ENCODE measurements around the gene INPP5A.
A peak's percentile ranks its signal among the peaks of the same experiment; 100 is the strongest.

The INPP5A gene

DNA sequence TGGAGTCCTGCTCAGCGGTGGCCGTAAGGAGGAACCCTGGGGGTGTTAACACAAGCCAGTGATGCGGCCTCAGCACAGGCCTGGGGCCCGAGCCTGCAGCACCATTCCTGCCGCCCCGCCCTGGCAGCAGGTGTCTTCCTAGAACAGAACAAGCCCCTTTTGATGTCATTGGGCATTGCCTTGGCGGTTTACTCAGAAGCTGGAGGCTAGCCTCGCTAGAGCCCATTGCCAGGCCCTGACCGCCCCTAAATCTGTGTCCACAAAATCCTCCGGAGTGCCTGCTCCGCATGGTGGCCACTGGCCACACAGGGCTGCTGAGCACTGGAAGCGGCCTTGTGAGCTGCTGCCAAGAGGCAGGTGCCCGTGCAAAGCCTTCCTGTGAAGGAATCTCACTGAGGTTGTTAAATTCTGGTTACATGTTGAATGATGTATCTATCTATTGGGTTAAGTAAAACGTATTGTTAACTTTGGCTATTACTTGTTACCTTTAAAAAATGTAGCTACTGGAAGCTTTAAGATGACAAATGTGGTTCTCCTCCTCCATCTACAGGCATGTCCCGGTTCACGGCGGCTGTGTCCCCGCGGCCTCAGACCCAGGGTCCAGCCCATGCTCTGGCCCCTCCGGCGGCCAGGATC, 1.2 kb upstream of the INPP5A start:
- DNase-seq, result no peak

DNA sequence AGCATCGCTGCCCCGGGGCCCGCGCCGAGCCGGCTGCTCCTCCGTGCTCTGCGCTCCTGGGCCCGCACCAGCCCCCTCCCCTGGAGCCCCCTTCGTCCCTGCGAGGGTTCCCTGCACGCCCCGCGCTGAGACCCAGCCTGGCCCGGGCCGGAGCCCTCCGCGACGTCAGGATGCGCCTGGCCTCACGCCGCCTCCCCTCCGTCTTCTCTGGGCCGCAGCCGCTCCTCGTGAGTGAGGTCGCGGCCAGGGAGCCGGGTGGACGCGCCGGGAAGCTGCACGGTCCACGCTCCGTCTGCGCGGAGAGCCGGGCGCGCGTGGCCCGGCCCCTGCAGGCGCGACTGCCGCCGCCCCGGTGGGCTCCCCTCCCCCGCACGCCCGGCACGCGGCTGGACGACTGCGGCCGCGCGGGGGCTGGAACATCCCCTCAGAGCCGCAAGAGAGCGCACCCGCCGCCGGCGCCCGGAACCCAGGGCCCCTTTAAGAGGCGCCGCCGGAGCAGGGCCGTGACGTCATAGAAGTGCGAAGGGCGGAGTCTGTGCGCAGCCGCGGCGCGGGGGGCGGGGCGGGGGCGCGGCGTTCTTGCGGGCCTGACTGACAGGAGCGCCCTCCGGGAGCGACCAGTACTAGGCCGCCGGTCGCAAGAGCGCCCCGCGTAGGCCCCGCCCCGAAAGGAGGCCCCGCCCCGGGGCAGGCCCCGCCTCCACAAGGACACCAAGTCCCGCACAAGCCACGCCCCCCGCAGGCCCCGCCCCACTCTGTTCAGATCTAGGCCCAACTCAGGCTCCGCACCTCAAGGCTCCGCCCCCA, 507 bp upstream of the INPP5A start:
- peak; percentile 97 for DNase-seq

DNA sequence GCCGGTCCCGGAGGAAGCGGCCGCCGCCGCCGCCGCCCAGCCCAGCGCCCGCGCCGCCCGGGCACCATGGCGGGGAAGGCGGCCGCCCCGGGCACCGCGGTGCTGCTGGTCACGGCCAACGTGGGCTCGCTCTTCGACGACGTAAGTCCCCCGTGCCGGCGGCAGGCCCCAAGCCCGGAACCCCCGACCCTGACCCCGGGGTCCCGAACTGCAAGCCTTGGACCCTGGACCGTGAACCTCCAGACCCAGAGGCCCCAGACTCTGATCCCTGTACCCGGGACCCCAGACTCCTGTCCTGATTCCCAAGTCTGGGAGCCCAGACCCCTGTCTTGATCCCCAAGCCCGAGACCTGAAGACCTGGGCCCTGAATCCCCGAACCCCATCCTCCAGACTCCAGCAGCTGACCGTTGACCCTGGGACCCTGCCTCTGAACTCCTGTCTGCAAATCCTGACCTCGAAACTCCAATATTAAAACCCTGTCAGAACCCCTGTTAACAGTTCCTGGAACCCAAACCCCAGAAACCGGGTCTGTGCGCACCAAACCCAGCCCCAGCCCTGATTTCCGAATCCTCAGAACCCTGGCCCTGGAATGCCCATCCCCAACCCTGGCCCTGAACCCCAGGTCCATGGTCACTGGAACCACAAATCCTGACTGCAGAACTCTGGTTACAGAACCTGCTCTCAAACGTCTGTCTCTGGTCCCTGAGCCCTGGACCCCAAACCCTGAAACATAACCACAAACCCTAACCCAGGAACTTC, 623 bp downstream of the INPP5A start:
- DNase-seq, result no peak

DNA sequence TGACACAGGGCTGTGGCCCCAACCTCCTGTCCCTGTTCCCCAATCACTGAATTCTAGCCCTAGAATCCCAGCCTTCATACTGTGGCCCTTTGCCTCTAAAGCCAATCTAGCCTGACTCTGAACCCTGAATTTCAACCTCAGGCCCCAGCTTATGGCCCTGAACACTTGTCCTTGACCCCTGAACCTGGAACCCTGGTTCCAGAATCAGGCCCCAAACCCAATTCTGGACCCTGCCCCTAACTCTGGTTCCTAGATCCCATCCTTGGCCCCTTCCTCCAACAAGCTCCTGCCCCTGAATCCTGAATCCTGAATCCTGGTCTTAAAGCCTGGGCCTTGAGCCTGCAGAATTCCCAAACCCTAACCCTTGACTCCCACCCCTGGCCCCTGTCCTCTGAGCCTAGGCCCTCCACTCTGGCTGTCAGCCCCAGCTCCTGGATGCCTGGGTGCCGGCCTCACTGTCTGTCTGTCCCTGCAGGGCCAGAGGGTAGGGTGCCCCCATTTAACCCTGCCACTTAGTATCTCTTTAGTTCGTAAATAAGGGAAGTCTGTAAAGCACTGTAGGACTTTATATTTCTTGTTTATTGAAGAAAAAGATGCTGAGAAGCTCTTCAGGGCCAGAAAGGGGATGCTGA, 1.3 kb downstream of the INPP5A start:
- DNase-seq, result no peak

DNA sequence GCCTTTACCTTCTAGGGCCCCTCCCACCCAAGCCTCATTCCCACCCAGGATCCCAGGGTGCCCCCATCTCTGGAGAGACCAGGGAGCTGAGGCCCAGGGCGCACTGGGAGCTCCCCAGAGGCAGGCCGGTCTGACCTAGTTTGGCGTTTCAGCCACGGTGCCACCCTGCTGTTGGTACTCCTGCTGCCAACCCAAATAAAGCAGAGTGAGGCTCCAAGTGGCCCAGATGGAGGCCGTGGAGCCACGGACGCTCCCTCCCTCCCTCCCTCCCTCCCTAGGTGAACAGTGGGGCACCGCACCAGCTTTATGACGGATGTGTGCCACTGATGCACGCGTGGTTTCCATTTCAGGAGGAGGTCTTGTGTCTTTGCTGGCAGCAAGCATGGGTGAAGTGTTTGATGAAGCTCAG, 1.8 kb downstream of the INPP5A start:
- no peak for DNase-seq

DNA sequence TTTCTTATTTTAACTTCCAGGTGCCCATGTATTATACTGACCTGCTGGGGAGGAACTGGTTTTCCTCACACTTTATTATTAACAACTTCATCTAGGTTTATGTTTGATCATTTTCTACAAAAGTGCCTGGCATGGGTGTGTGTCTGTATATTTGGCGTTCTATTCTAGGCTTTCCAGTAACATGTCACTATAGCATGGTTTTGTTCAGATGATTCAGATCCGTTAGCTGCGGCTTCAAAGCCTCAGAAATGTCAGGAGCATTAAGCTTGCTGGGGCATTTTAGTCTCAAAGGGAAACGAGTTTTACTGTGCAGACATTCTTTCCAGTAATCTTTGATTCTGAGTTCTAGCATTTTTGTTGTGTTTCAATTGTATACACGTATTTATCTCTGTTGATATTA, 2.3 kb downstream of the INPP5A start:
- DNase-seq, result no peak

DNA sequence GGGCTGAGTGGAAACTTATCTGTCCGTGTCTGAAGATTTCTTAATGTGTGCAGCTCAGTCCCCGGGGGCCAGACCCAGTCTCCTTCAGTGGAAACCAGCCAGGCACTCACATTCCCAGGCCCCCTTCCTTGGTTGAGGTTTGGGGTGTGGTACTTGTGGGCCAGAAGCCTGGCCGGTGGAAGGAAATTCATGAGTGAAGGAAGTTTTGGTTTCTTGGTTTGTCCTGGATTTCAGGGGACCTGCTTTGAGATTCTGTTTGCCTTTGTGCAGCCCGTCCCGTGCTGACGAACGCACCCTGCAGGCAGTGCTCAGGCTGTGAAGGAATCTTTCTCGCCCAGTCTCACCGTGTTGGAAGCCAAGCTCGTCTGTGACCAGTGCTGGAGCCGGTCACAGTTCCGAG, 2.9 kb downstream of the INPP5A start:
- DNase-seq, result no peak

DNA sequence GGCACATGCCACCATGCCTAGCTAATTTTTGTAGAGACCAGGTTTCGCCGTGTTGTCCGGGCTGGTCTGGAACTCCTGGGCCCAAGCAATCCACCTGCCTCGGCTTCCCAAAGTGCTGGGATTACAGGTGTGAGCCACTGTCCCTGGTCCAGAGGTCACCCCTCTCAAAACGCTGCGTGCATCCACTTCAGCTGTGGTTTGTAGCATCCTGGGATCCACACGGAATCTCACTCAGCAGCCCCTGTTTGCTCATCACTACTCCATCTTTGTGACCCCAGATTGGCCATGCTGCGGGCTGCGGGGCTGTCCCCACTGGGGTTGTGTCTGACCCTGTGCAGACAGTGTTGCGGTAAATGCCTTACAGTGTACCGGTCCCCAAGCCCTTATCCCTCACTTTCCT, 3.5 kb downstream of the INPP5A start:
- no peak for DNase-seq

DNA sequence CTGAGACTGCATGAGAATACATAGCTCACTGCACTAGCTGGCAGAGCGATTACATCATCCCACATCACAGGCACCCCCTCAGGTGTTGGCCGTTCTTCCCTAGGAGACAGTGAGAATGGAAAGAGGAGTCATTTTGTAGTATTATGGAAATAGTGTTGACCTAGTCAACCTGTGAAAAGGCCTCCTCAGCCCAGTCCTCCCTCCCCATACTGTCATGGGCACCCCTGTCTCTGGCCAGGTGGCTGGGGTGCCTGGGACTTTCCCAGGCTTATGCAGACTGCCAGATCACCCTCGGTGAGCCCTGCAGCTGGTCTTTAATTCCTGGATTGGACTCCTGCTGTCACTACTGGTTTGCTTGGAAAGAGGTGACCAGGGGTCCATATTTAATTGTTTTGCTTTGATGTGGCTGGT, 4.0 kb downstream of the INPP5A start:
- DNase-seq, result no peak

DNA sequence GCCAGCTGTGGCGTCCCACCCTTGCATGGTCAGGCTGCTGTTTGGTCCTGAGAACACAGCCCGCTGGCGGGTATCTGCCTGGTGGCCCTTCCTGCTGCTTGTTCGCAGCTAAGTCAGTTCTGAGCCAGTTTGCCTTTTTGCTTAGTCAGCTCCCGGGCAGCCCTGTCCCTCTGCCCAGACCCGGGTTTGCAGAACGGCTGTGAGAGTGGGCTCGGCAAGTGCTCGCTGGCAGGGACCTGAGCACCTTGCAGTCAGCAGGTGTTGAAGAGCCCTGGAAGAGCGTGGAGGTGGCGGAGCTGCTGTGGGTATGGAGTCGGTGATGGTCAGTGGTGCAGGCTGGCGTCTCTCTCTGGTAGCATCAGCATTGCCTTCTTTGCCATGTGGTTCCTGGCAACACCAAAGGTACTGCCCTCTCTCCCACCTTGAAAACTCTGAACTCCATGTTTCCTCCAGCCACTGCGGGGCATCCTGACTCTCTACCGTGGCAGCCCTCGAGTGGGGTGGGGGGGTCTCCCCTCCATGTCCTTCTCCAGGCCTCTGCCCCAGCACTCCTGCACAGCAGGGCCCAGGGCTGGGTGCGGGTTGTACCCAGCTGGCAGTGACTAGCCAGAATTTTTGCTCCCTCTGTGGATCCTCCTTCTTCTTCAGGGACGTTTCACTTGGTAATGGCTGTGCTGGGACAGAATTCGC, 4.6 kb downstream of the INPP5A start:
- DNase-seq, result no peak

DNA sequence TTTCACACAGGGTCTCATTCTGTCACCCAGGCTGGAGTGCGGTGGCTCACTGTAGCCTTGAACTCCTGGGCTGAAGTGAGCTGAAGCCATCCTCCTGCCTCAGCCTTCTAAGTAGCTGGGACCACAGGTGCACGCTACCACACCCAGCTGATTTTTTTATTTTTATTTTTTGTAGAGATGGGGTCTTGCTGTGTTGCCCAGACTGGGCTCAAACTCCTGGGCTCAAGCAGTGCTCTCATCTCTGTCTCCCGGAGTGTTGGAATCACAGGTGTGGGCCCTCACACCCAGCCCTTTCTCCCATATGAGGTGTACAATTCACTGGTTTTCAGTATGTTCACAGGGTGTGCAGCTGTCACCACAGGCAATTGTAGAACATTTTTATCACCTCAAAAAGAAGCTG, 5.2 kb downstream of the INPP5A start:
- DNase-seq, result no peak

DNA sequence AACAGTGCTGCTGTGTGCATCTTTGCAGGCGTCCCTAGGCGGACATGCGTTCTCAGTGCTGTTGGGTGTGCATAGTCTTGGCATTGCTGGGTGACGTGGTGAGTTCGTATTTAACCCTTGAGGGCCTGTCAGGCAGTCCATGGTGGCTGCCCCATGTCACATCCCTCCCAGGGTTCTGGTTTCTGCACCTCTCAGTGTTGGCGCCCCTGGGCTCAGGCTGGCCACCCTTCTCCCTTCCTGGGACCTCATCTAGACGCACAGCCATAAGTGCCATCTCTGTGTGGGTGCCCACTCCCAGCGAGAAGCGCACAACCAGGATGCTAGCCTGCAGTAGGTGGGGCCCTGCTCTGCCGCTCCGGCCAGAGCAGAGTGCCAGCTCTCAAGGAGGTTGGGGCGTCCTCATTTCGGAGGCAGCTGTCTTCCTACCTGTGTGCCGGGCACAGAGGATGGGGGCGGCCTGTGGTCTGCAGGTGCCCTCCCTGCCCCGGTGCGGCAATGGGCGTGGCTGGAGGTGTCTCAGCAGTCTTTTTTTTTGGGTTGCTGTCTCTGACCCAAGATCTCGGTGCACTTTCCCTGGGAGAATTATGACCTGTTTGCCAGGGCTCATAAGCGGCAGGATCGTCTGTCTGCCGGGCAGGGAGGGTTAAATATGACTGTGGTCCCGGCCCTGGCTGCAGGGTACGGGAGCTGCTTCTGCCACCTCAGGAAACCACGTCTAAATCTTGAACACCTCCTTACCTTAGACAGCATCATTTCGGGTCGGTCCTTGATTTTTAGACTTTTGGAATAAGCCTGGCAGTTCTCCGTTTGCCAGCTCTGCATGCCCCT, 6.5 kb downstream of the INPP5A start:
- no peak for DNase-seq

DNA sequence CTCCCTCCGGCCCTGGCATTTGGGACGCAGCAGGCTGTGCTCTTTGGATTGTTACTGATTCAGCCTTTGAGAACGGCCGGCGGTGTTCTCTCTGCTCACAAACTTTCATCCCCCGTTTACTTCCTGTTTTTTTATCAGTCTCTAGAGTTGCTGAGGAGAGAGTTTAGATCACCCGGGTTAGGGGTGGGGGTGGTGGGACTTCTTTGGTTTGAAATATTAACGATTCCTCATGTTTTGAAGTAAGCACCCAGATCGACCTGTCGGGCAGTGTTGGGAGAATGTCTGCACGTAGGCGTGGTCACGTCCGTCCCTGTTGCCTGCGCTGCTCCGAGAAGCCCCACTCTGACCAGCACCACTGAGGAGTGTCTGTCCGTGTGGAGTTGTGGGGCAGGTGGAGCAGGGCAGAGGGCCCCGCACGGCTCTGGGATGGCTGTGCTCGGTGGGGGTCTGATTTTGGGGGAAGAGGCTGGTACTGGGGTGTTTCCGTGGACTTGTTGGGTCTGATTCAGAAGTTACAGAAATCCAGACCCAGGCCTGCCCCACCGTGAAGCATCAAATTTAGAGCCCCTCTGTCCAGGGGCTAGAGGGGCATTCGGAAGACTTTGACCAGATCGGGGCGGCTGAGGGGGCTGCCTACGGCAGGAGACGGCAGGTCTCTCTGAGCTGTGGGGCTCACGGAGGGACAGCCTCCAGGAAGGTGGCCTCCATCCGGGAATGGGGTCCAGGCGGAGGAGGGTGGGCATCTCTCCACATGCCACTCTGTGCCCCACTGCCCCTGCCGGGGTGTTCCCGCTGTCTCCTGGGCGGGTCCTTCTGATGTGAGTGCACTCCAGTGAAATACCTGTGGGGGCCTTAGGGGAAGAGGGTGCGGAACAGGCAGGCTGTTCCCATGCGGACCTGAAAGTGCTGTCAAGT, 7.4 kb downstream of the INPP5A start:
- no peak for DNase-seq

DNA sequence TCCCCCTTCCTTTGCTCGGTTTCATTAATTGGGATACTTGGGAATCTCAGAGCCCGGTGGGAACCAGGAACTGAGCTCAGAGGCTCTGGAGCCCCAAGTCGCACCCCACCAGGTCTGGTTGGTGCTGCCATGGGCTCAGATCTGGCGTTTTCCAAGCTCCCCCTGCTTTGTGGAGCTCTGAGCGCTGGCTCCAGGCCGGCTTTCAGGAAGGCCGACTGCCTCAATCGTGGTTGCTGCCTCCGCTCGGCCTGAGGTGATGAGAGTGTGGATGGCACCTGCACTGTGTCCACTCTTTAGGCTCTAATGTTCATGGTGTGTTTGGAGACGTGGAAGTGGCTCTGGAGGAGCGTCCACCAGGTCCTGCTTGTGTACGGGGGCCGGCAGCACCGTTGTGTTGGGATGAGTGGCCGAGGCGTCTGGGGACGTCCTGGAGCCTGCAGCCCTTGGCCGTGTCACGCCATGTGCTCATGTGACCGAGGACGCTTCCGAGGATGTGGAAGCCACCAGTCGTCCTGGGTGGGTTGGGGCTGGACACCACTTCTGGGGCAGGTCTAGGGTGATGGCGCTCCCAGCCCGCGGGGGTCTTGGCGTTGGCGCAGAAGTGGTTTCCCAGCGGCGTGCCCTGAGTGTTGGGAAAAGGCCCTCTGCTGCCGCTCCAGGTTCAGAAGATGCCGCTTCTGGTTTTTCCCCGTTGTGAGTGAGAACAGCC, 8.2 kb downstream of the INPP5A start:
- no peak for DNase-seq

DNA sequence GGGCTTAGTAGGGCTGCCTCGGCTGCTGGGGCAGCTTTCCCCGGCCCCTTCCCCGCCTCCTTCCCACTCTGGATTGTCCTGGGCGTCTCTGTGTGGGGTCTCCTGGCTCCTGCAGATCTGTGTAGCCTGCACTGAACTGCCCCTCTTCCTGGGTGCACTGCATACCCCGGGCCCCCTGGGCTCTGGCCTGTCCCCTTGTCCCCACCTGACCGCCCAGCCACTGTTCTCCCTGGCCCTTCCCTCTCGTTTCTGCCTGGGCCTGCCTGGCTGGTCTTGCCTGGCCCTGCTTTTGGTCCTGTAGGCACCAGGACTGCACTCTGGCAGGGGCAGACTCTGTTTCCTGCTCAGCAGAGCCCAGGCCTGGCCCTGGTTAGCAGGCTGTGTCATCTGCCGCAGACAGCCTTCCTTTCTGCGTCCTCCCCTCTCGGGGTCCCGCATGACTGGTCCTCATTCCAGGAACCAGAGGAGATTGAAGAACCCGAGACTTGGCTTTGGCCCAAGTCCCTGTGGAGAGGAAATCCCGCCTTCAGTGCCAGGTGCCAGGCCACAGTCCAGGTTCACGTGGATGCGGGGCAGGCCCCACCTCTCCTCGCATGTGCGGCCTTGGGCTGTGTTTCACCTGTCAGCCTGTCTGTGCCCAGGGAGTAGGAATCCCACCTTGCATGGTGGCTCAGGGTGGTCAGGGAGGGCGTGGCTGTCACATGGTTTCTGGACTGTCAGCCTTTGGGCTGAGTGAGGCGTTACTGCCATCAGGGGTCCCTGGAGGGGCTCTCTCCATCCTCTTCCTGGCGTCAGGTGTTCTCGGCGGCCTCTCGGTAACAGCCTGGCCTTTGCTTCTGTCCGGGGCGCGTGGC, 9.2 kb downstream of the INPP5A start:
- no peak for DNase-seq

DNA sequence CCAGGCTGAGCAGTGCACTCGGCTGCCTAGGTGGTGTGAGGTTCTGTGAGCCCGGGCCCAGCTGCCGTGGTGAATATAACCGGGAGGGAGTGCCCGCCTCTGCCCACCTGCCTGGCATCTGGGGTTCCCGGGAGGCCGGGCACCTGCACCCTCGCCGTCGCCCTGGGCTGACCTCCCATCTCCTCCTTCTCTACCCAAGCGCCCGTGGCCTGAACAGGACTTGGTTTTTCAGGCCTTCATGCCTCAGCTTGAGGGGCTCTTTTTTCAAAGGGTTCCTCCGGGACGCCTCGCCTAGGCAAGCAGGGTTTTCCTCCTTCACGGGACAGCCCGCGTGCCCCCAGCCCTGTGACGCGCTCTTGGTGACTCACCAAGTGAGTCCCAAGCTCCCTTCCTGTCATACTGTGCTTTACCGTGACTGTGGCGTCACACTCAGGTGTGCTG, 9.9 kb downstream of the INPP5A start:
- DNase-seq, result no peak

DNA sequence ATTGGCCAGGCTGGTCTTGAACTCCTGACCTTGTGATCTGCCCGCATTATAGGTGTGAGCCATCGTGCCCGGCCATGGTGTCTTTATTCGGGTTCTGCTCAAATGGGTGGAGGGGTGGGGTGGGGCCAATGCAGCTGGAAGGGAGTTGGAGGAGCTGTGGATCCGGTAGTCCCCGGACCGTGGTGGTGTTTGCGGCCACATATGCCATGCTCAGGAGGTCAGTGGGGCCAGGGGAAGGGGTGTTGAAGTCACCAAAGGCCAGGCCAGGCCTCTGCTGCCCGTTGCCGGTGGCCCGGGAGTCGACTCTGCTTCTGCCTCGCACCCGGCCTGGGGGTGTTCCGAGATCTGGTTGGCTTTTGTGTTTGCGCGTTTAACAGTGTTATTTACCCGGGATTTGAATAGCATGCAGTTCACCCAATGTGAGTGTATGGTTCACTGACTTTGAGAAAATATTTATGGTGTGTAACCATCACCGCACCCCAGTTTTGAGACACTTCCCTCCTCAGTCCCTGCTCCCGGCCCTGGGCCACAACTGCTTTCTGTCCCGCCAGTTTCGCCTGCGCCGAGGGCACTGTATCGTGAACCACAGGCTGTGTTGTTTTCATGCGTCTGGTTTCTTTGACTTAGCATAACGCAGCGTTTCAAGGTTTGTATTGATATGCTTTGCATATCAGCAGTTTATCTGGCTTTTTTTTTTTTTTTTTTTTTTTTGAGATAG, 10.7 kb downstream of the INPP5A start:
- DNase-seq, result no peak

DNA sequence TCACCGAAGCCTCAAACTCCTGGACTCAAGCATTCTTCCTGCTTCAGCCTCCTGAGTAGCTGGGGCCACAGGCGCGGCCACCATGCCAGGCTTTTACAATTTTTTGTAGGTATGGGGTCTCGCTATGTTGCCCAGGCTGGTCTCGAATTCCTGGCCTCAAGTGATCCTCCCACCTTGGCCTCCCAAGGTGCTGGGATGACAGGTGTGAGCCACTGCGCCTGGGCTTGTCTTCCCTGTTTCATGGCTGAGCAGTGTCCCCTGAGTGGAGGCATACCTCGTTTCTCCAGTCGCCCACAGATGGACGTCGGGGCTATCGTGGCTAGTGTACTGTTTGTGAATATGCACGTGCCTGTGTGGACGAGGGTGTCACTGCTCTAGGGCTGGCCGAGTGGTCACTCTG, 11.3 kb downstream of the INPP5A start:
- DNase-seq, result no peak

Data from NCI-H2107 (cell line).